ENCODE data around the gene IFTAP. TPM values are rescaled to one million over a fixed set of nuclear protein-coding genes. Genes with fewer than 3 reads are reported as not detected.
"Not testable (repeated sequence)": the region's sequence is repeated elsewhere in the genome, so short reads cannot be mapped to it uniquely, and the experiment has no call there.

IFTAP gene
- total RNA-seq, 1 donor from 2014 or later: 13.0 TPM

- Histone ChIP-seq H3K9me3 (no peaks in the 10 kb centered on the region), H3K27me3 (no peaks in the 10 kb centered on the region), H3K27ac (no peak overlapping the region), H3K36me3 (no peaks in the 10 kb centered on the region), H3K4me3 (no peak overlapping the region), H3K4me1 (no peaks in the 10 kb centered on the region)
- intact Hi-C loops (cut with DNase I): no loop called here
- no peak for DNase-seq (ENCODE audit: extremely low spot score in 2 of 2)
- TF ChIP-seq POLR2A (IDR thresholded peaks at IDR 0.05) (no peak), POLR2AphosphoS5 (IDR thresholded peaks at IDR 0.05; ENCODE audit: insufficient read depth in 1 of 2, low read depth in 1 of 2) (no peak)
- TF ChIP-seq, protein P1, sequence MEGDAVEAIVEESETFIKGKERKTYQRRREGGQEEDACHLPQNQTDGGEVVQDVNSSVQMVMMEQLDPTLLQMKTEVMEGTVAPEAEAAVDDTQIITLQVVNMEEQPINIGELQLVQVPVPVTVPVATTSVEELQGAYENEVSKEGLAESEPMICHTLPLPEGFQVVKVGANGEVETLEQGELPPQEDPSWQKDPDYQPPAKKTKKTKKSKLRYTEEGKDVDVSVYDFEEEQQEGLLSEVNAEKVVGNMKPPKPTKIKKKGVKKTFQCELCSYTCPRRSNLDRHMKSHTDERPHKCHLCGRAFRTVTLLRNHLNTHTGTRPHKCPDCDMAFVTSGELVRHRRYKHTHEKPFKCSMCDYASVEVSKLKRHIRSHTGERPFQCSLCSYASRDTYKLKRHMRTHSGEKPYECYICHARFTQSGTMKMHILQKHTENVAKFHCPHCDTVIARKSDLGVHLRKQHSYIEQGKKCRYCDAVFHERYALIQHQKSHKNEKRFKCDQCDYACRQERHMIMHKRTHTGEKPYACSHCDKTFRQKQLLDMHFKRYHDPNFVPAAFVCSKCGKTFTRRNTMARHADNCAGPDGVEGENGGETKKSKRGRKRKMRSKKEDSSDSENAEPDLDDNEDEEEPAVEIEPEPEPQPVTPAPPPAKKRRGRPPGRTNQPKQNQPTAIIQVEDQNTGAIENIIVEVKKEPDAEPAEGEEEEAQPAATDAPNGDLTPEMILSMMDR (IDR thresholded peaks at IDR 0.05): peak; percentile 38 to 62 (median 52)
Measured at GRCh38 chr11:36672815-36673450, 78.6 kb downstream of the IFTAP start.

DNA sequence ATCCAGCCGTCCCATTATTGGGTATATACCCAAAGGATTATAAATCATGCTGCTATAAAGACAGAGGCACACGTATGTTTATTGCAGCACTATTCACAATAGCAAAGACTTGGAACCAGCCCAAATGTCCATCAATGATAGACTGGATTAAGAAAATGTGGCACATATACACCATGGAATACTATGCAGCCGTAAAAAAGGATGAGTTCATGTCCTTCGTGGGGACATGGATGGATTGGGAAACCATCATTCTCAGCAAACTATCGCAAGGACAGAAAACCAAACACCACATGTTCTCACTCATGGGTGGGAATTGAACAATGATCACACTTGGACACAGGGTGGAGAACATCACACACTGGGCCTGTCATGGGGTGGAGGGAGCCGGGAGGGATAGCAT lies 85.2 kb downstream of the IFTAP start:
- H3K27me3 ChIP-seq; H3K9me3 ChIP-seq; H3K4me1 ChIP-seq; intact Hi-C loops (cut with DNase I); DNase-seq (ENCODE audit: extremely low spot score in 2 of 2); H3K4me3 ChIP-seq; H3K36me3 ChIP-seq; H3K27ac ChIP-seq: not testable (repeated sequence)

DNA sequence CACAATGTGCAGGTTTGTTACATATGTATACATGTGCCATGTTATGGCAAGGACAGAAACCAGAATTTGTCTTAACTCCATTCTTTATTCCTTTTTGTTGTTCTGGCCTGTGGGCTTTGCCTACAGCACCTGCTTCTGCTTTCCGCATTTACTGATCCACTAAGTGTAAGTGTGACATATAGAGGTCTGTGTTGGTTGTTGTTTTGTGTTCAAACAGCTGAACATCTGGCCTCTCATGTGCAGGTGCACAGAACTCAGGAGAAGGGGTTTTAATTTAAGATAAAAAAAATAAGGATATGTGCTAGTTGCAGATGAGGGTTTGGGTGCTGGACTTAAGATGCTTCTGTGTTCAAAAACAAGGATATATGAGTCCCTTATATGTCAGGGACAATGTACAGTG lies 89.5 kb downstream of the IFTAP start:
- Histone ChIP-seq H3K9me3 (no peaks in the 10 kb centered on the region), H3K4me3 (no peak overlapping the region), H3K27me3 (no peaks in the 10 kb centered on the region), H3K27ac (no peak overlapping the region), H3K4me1 (no peaks in the 10 kb centered on the region), H3K36me3 (no peaks in the 10 kb centered on the region)
- TF ChIP-seq, protein P1 (IDR thresholded peaks at IDR 0.05): no peak
- TF ChIP-seq POLR2AphosphoS5 (IDR thresholded peaks at IDR 0.05; ENCODE audit: insufficient read depth in 1 of 2, low read depth in 1 of 2) (no peak), POLR2A (IDR thresholded peaks at IDR 0.05) (no peak)
- no peak for DNase-seq (ENCODE audit: extremely low spot score in 2 of 2)
- intact Hi-C loops (cut with DNase I): no loop called here

DNA sequence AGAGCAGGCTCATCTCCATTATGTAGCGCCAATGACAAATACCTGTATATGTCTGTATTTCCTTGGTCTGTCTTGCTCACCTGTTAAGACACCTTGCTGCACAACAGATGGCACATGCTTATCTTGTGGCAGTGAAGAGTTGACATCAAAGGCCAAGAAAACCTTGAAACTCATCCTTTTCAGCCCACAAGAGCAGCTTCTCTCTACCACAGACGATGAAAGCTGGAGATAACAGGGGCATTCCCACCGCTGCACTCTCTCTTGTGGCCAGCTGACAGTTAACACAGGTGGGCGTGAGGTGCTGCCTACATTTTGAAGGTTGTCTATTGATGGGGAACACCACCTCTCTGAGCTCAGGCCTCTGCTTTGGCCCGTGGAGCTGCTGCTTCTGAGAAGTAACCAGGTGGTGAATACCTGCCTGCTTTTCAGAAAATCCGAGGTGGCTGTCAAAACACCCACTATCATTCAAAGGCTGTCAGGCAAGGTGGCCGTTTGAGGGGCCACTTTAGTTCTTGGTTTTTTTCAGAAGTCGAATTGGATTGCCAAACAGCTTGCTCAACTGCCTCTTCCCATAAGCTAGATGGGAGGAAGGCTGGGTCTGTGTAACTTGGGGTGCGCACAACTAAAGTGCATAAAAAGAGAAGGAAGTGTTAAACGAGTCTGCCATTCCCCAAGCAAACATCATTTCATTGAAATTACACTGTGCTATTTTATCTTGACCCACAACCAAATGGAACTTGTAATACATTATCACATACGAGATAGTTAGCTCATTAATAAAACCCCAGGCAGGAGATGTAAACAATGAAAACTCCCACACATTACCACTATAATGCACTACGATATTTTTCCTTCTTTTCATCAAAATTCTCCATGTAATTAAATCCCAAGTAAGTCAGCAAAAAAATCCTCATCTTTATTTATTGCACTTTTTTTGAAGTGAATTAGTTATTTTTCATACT lies 90.8 kb downstream of the IFTAP start:
- no peaks in the 10 kb centered on the region for H3K36me3 ChIP-seq
- intact Hi-C loops (cut with DNase I): no loop called here
- H3K4me1 ChIP-seq: no peaks in the 10 kb centered on the region
- H3K27me3 ChIP-seq: no peaks in the 10 kb centered on the region
- DNase-seq (ENCODE audit: extremely low spot score in 2 of 2): no peak
- no peak overlapping the region for H3K27ac ChIP-seq
- no peak overlapping the region for H3K4me3 ChIP-seq
- TF ChIP-seq POLR2AphosphoS5 (IDR thresholded peaks at IDR 0.05; ENCODE audit: insufficient read depth in 1 of 2, low read depth in 1 of 2) (no peak), POLR2A (IDR thresholded peaks at IDR 0.05) (no peak)
- TF ChIP-seq, protein P1 (IDR thresholded peaks at IDR 0.05): no peak
- no peaks in the 10 kb centered on the region for H3K9me3 ChIP-seq

GRCh38 chr11:36688132-36688531 lies 93.8 kb downstream of the IFTAP start:
- no peak for TF ChIP-seq POLR2A (IDR thresholded peaks at IDR 0.05)
- TF ChIP-seq, protein P1 (IDR thresholded peaks at IDR 0.05): no peak
- no peak for TF ChIP-seq POLR2AphosphoS5 (IDR thresholded peaks at IDR 0.05; ENCODE audit: insufficient read depth in 1 of 2, low read depth in 1 of 2)
- H3K9me3 ChIP-seq: no peaks in the 10 kb centered on the region
- H3K27me3 ChIP-seq: no peaks in the 10 kb centered on the region
- no peaks in the 10 kb centered on the region for H3K36me3 ChIP-seq
- no peak for DNase-seq (ENCODE audit: extremely low spot score in 2 of 2)
- no peak overlapping the region for H3K4me3 ChIP-seq
- H3K27ac ChIP-seq: no peak overlapping the region
- intact Hi-C loops (cut with DNase I): no loop called here
- H3K4me1 ChIP-seq: no peaks in the 10 kb centered on the region
